HG03139 (cell line): ENCODE results near the gene DLX1.
A peak's percentile ranks its signal among the peaks of the same experiment; 100 is the strongest.

Source experiments
- ATAC-seq: cut with Tn5 transposase; IDR thresholded peaks from one replicate; pipeline ENCODE4 v1.9.1; 2021; ENCODE audit not compliant: unreplicated experiment

DLX1 gene

GRCh38 chr2:172096626-172097547 is 11.6 kb downstream of the DLX1 start:
- ATAC-seq = no peak

GRCh38 chr2:172097557-172098131 is 12.3 kb downstream of the DLX1 start:
- no peak for ATAC-seq

GRCh38 chr2:172098287-172098649 is 13.0 kb downstream of the DLX1 start:
- ATAC-seq = no peak

- no peak for ATAC-seq
Observed at GRCh38 chr2:172098650-172099471, 13.6 kb downstream of the DLX1 start.

DNA sequence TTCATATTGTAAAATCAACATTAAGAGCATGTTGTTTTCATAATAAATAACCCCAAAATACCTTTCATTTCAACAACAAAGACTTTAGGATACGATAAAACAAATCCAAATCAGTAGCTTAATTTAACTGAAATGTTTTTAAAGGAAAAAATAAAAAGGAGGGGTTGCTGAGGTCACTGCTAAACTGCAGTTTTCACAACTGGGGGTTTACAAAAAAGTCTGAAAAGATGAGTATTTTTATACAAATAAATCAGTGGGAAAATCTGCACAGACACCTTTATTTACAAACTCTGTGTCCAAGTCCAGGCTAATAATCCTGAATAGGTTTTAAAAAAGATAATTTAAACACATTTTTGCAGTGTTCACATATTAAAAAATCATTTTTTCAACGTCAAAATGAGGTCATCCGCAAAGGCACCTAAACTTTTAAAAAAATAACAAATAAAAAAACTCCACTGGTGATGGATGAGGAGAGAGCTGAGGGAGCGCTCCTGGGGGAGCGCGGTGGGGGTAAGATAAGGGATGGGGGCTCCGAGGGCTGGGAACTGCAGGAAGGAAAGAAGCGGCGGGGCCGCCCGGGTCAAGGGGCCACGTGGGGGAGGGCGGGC is 14.3 kb downstream of the DLX1 start:
- no peak for ATAC-seq

DNA sequence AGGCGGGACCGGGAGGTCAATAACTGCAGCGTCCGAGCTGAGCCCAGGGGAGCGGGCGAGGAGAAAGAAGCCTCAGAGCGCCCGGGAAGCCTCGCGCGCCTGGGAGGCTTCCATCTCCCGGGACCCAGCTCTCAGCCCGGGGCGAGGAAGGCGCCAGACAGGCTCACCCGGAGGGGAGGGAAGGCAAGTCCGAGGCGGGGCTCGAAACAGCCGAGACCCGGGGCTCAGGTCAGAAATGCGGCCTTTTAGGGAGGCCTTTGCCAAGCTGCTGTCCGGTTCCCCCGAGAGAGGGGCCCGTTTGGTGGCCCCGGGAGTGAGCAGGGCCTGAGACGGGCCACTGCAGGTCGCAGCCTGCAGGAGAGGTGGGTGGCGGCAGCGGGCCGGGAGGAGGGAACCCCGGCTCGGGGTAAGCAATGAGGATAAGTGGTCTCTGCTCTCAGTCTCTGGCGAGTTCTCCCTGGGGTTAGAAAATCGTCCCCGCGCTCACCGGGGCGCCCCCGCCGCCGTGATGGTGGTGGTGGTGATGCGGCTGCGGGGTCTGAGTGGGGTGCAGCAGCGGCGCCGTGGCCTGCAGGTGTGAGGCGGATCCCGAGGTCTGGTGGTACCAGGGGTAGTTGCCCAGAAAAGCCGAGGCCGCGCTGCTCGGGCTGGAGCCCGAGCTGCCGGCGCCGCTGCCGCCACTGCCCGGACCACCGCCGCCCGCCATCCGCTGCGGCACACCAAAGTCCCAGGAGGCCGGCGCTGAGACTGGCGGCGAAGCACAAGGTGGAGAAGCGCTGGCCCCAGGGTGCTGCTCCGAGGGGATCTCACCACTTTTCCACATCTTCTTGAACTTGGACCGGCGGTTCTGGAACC is 15.0 kb downstream of the DLX1 start:
- no peak for ATAC-seq

GRCh38 chr2:172100935-172101820 is 15.9 kb downstream of the DLX1 start:
- no peak for ATAC-seq

- ATAC-seq = no peak
Observed at GRCh38 chr2:172101821-172102390, 16.6 kb downstream of the DLX1 start.

GRCh38 chr2:172102391-172103359 is 17.4 kb downstream of the DLX1 start, which contains the start of gene DLX2:
DLX2 (minus strand) TSS chr2:172102900; CDS start chr2:172102538, 362 bp downstream.
- ATAC-seq = peak; percentile 61

GRCh38 chr2:172103471-172104272 is 18.4 kb downstream of the DLX1 start:
- no peak for ATAC-seq

DNA sequence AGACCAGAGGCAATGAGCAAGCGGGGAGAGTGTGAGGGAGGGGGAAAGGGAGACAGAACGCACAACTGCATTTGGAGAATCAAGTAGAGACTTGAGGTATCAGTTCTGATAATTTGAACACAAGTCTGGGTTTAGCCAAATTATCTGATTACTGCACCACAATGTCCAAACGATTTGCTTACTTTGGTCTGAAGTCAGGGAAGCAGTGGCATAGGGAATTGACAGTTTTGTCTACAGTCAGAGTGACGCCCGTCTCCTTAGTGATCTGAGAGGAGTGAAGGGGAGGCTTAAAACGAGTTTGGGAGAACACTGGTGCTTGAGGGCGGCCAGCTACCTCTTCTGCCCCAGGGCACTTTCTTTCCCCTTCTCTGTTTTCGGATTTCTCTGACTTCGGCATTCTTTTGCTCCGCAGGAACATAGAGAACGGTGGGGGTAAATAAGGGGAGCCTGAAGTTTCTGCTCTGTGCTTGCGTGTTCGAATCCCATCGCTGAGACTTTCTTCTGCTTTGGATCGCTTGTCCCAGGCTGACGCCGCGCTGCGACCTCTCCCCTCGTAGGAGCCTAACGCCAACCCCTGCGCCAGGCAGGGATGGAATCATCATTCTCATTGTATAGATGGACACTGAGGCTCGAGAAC is 20.3 kb downstream of the DLX1 start:
- no peak for ATAC-seq

- no peak for ATAC-seq
Observed at GRCh38 chr2:172106108-172106961, 21.0 kb downstream of the DLX1 start.

DNA sequence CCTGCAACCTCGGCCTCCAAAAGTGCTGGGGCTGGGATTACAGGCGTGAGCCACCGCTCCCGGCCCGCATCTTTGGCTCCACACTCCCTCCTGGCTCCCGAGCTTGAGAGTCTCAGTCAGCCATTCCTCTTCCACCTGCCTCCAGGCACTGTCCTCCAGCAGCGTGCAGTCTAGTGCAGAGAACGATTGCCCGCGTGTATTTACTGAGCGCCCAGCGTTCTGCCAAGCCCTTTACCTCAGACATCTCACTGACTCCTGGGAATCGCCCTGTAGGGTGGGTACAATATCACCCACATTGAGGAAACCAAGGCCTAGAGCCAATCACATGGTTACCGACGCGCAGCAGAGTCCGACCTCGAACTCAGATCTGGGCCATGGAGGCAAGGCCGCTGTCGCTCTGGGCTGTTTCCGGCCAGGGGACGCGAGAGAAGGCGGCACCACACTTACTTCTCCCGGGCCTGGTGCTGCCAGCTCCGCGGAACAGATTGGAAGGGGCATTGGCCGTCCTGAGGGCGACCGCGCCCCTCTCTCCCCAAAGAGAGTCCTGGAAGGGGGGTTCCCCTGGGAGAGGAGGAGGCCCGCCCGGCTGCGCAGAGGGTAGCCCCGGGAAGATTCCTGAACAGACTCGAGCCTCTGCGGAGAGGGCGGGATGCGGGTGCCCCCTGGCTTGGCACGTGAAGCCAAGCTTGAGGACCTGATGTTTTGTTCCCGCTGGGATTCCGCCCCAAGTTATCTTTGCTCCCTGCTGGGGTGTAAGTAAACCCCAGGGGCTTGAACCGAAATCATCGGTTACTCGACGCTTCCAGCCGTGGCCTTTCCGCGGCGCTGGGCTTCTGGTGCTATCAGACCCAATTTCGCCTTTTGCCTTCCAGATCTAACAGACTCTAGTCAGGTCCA is 22.6 kb downstream of the DLX1 start:
- ATAC-seq = no peak

DNA sequence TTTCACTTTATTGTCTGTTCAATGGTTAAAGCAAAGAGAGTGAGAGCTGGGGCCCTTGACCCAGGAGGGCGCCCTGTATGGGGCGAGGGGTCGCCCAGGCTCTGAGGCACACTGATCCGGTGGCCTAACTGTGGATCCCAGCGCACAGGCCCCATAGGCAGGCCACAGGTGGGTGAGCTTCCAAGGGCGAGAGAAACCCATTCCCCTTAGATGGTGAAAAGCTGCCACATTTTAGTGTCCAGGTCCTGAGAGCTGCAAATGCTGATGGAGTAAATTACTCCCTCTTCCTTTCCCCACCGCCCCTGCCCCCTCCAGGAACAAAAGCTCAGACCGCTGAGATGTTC is 23.3 kb downstream of the DLX1 start:
- ATAC-seq = no peak
